ENCODE data around the gene DENND1A.

- no peak for TF ChIP-seq CTCF (IDR thresholded peaks at IDR 0.05)
- TF ChIP-seq POLR2A (IDR thresholded peaks at IDR 0.05), result no peak
Measured at GRCh38 chr9:123702483-123702882, 227.4 kb downstream of the DENND1A start.
